Mammary epithelial cell (primary cell): ENCODE measurements around the gene KRTAP19-4.

Experiments used
- EZH2 ChIP-seq: IDR thresholded peaks from 2 replicates; pipeline ENCODE4 v1.6.1; 2012; ENCODE audit warnings: low read length, inconsistent platforms, borderline replicate concordance
- TF ChIP-seq, protein P1 (sequence below), 2 donors: IDR thresholded peaks in 1 of 2; conservative IDR thresholded peaks in 1 of 2; 2 replicates each; pipeline ENCODE4 v1.5.1; 2011 to 2012; ENCODE audit warnings: inconsistent platforms in 2 of 2, low read length in 2 of 2, mild to moderate bottlenecking in 2 of 2, control low read depth in 1 of 2, low read depth in 1 of 2; ENCODE audit not compliant: insufficient read depth in 1 of 2; ENCODE audit errors: extremely low read depth in 1 of 2

DNA sequence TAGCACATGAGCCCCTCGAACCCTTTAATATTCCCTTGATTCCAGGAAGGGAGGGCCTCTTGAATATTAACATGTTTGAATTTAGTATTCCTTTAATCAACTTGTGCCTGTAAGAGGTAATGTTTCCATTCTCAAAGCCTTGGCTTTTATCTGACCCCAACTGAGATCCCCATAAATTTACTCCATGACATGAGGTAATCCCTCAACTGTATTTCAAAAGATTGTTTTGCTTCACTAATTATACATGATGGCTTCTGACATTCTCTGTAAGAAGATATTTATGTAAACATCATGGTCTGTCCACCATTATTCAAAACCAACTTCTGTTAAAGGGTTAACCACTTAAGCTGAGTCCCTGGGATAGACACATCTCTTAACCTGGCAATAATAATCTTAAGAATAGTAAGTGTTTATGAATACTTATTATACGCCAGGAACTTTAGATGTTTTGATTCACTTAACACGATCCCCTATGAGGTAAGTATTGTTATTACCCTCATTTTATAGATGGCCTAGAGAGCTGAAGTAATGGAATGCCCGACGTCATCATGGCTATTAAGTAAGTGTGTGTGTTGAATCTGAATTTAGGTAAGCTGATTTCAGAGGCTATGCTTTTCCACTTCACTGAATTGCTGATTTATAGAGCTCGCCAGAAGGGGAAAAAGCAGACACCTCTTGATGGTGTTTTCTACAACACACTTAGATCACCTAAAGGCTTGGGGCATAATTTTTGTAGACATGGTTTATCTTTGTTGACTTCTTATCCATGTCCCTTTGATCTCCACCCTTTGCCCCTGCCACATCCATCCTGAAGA, 27.9 kb downstream of the KRTAP19-4 start:
- TF ChIP-seq, protein P1, sequence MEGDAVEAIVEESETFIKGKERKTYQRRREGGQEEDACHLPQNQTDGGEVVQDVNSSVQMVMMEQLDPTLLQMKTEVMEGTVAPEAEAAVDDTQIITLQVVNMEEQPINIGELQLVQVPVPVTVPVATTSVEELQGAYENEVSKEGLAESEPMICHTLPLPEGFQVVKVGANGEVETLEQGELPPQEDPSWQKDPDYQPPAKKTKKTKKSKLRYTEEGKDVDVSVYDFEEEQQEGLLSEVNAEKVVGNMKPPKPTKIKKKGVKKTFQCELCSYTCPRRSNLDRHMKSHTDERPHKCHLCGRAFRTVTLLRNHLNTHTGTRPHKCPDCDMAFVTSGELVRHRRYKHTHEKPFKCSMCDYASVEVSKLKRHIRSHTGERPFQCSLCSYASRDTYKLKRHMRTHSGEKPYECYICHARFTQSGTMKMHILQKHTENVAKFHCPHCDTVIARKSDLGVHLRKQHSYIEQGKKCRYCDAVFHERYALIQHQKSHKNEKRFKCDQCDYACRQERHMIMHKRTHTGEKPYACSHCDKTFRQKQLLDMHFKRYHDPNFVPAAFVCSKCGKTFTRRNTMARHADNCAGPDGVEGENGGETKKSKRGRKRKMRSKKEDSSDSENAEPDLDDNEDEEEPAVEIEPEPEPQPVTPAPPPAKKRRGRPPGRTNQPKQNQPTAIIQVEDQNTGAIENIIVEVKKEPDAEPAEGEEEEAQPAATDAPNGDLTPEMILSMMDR (conservative IDR thresholded peaks at IDR 0.05 in 1 of 2, IDR thresholded peaks at IDR 0.05 in 1 of 2; ENCODE audit: extremely low read depth in 1 of 2, insufficient read depth in 1 of 2, low read depth in 1 of 2, low read length in 2 of 2) = no peak
- TF ChIP-seq EZH2 = no peak
